ENCODE data around the gene CDK14.
"Not testable (repeated sequence)": the region's sequence is repeated elsewhere in the genome, so short reads cannot be mapped to it uniquely, and the experiment has no call there.

CDK14 gene

DNA sequence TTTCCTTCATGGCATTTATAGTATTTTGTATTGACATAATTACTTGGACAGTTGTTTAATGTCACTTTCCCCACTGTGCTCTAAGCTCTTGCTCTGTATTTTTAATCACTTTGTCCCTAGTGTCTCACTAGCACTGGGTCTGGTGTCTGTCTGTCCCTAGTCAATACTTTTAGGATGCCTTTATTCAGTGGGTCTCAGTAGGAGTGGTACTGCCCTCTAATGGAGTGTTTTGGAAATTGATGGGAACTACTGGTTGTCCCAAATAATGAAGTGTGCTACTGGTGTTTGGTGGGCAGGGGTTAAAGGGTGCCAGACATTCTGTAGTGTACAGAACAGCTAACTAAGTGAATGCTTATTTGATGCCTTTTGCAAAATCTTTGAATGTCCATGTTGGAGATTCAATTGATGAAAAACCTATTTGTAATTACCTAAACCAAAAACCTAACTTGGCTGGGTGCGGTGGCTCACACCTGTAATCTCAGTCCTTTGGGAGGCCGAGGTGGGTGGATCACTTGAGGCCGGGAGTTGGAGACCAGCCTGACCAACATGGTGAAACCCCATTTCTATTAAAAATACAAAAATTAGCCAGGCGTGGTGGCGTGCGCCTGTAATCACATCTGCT, 33.3 kb downstream of the CDK14 start:
- DNase-seq (ENCODE audit: low read depth, low spot score), result no peak

DNA sequence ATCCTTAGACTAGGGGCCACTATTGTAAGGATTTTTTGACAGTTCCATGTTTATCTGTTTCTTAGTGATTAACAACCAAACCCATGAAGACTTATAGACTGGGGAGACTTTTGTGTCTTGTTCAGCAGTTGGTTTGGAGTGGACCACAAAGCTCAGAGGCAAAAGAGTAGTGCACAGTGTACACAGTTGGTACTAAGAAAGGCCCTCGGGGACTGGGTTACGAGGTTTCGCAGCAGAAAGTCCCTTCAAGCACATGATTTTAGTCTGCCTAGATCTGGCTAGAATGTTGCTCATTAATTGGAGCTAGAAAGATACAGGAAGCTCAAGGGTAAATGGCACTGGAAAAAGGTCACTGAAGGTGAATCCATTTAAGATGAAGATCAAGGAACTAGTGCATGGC, 35.4 kb downstream of the CDK14 start:
- DNase-seq (ENCODE audit: low read depth, low spot score), result no peak

DNA sequence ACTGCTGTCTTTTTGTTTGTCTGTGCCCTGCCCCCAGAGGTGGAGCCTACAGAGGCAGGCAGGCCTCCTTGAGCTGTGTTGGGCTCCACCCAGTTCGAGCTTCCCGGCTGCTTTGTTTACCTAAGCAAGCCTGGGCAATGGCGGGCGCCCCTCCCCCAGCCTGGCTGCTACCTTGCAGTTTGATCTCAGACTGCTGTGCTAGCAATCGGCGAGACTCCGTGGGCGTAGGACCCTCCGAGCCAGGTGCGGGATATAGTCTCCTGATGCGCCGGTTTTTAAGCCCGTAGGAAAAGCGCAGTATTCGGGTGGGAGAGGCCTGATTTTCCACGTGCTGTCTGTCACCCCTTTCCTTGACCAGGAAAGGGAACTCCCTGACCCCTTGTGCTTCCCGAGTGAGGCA, 43.6 kb downstream of the CDK14 start:
- DNase-seq (ENCODE audit: low read depth, low spot score), result not testable (repeated sequence)

DNA sequence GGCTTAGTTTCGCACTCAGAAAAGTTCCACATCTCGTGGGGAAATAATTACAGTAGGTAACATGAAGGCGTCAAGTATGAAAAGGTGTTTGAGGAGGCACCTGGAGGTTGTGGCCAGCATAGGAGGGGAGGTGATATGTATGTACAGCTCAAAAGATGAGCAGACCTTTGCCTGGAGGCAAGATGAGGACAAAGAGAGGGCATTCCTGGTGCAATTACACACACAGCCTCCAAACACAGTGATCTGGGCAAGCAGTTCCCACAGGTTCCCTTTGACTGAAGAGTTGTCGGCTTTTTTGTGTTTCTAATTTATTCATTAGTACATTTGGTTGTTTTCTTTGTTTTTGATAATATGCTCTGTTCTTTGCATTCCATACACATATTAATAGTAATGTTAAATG, 46.9 kb downstream of the CDK14 start:
- no peak for DNase-seq (ENCODE audit: low read depth, low spot score)

DNA sequence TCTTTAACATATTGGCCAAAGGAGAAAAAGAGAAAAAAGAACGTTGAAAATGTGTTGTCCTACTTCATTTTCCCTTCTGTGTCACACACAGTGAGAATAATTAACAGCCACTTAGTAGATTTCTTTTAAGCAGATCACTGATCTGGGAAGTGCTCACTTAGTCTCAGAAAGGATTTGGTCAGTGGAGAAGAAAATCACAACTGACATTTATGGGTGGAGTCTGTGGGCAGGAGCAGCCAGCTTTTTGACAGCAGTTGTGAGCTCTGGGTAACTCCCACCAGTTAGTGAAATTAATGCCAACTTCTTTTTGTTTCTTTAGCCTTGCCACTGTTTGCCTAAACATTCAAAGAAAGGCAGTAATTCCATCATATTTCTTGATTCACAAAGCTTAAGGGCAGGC, 49.7 kb downstream of the CDK14 start:
- no peak for DNase-seq (ENCODE audit: low read depth, low spot score)

DNA sequence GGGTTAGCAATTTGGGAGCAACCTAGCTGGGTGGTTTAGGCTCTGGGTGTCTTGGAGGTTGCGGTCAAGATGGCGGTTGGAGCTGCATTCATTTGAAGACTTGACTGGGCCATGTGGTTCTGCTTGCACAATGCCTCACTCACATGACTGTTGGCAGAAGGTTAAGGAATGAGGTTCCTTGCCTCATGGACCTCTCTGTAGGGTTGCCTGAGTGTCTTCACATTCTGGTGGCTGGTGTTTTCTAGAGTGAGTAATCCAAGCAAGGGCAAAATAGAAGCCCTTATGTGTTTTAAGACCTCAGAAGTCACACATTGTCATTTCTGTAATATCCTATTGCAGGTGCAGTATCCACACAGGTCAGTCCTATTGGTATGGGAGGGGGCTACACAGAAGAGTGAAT, 52.0 kb downstream of the CDK14 start:
- no peak for DNase-seq (ENCODE audit: low read depth, low spot score)

DNA sequence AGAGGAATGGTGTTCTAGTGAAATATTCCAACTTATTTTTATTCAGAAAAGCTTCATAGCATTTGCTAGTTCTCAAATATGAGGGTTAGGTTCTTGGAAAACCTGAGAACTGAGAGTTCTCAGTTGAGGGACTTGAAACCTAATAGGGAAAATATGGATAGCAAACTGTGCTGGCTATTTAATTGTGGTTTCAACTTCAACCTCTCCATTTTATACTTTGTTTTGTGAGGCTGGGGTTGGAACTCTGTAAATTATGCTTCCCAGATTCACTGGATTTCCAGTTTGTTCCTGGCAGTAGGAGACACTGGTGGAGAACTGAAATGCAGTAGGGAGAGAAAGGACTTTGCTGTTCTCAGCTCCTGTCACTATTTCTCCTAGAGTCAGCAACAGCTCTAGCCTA, 52.7 kb downstream of the CDK14 start:
- DNase-seq (ENCODE audit: low read depth, low spot score), result no peak

DNA sequence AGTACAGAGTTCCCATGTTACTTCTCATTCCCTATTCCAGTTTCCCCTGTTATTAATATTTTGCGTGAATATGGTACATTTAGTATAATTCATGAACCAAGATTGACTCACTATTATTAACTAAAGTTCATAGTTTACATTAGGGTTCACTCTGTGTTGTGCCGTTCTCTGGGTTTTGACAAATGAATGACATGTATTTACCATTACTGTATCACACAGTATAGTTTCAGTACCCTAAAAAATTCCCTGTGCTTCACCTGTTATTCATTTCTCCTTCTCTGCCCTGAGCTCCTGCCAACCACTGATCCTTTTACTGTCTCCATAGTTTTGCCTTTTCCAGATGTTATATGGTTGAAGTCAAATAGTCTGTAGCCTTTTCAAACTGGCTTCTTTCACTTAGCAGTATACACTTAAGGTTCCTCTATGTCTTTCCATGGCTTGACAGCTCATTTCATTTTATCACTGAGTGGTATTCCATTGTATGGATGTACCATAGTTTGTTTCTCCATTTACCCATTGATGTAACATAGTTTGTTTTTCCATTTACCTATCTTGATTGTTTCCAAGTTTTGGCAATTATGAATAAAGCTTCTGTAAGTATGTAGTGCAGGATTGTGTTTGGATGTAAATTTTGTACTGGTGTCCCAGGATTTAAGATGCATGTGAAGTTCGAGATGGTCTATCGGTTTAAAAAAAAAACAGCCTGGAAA, 58.8 kb downstream of the CDK14 start:
- no peak for DNase-seq (ENCODE audit: low read depth, low spot score)

DNA sequence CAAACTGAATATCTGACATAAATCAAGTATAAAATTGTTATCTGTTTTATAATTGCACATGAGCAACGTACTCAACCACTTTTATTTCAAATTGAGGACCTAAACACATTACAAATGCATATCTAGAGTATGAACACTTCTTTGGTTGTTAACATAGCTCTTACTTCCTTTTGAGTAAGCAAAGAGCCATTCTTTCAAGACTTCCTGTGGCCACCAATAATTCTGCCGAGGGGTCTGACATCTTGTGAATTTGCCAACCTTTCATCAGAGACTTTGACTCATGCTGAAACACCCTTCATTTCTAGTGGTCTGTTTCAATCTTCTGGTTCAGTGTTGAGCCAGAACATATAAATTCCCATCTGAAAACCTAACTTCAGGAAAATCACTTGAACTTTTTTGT, 59.4 kb downstream of the CDK14 start:
- no peak for DNase-seq (ENCODE audit: low read depth, low spot score)

DNA sequence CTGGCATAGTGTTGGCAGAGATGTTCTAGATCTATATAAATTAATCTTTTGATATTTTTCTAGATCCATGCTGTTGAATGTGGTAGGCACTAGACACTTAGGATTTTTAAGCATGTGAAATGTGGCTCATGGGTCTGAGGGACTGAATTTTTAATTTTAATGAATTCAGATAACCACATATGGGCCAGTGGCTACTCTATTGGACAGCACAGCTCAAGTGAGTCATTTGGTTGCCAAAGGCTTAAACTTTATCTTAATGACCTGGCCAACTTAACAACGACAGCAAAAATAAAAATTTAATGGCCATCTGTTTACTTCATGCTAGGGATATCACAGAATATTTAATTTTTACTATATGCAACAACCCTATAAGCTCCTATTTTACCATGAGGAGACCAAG, 61.4 kb downstream of the CDK14 start:
- DNase-seq (ENCODE audit: low read depth, low spot score), result no peak

DNA sequence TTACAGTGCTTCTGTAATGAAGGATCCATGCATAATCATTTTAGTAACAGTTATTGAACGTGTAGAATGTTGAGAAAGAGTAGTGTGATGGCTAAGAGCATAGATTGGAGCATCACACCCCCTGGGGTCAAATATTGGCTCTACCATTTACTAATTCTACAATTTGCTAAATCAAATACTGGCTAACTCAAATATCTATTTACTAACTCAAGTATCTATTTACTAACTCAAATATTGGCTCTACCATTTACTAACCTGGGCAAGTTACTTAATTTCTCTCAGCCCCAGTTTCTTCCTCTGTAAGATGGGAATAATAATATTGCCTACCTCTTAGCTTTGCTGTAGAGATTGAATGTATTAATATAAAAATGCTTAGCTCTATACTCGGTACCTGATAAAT, 64.0 kb downstream of the CDK14 start:
- DNase-seq (ENCODE audit: low read depth, low spot score), result no peak

DNA sequence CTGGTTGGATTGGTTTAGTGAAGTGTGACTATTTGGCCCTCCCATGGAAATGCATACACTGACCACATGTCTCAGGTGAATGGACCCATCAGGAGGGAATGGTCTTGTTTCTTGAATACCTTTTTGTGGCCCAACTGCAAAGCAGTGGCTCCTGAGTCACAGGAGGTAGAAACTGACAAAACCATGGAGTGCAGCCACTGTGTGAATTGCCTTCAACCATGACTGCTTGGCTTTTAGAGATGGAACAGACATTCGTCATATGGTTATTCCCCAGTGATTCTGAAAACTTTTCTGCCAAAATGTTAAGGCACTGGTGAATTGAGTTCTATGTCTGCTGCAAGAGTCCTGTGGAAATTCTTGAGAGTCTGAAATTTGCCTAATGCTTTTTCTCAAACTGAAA, 64.7 kb downstream of the CDK14 start:
- DNase-seq (ENCODE audit: low read depth, low spot score), result no peak

DNA sequence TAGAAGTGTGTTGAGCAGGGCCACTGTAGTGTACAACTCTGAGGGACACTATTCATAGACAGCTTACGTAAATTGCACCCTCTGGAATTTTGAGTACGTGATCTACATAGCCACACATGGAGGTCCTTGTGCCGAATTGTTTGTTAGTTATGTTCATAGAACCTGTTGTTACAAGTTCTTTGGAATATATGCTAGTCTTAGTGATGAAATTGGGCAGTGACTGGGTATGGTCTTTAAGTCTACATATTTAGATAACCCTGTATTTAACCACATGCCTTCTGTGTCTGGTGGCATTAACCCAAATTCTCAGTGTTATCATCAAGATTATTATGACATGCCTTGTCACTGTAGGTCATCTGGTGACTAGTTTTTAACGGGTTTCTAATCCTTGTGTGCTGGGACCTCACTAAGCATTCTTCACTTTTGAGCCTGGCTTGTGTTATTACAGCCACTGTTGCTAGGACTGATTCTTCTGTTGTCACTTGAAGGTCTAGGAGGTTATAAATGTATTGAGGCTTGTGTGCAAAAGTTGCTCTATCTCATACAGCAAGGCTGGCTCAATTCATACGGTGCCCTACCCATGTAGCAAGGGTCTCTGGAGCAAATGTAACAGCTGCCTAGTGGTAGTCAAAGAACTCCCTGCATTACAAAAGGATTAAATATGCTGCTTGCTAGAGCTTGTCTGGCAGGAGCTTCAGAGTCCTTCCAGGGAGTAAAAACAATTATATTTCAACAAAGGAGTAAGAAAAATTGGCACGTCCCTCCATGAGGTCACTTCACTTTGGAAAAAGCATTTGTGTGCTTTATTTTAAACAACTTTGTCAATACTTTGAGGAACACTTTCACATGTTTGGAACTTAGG, 65.4 kb downstream of the CDK14 start:
- no peak for DNase-seq (ENCODE audit: low read depth, low spot score)

DNA sequence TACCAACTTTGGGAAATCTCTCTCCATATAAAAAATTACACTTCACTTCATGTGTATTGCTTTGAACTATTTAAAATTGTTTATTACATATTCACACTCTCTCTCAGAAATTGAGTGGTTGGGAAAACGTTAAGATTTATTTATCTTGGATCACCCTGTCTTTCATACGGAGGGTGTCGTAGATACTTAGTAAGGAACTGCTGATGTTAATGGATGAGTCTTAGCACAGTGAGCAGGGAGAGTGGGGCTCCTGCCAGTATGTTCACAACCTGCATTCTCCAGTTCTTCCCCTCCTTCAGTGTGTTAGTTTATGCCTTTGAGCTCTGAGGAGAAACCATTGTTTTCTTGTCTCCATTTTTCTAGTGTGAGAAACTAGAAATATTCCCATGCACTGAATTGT, 67.1 kb downstream of the CDK14 start:
- DNase-seq (ENCODE audit: low read depth, low spot score), result no peak

DNA sequence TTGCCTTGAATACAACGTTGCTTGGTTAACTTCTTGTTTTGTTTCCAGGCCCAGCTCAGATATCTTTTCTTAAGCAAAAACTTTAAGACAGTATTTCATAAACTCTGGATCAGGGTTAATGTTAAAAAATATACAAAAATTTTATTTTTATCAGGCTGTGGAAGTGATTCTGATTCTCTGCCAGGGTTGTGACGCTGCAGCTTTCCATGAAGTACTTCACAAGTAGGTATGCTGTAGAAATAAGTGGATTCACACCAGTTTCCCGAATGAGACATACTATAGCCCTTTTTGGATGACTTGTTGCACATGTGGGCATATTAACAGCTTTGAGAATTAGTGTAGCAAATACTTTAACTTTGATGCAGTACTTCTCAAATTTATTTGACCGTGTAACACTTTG, 70.1 kb downstream of the CDK14 start:
- no peak for DNase-seq (ENCODE audit: low read depth, low spot score)

DNA sequence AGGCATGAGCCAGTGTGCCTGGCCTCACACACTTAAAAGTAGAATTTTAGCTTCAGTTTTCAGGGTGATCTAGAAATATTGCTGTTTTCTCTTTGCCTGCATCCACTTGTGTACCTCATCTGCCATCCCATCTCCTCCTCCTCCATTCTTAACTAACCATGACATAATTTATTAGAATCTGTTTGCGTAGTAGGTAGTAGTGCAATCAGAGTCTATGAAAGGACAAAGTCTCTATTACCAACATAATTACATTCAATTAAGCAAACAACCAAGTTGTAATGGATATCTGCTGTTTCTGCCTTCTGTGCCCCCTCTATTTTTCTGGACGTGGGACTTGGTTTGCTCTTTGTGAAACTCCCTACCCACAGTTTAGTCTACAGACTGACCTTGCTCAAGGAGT, 72.9 kb downstream of the CDK14 start:
- no peak for DNase-seq (ENCODE audit: low read depth, low spot score)

DNA sequence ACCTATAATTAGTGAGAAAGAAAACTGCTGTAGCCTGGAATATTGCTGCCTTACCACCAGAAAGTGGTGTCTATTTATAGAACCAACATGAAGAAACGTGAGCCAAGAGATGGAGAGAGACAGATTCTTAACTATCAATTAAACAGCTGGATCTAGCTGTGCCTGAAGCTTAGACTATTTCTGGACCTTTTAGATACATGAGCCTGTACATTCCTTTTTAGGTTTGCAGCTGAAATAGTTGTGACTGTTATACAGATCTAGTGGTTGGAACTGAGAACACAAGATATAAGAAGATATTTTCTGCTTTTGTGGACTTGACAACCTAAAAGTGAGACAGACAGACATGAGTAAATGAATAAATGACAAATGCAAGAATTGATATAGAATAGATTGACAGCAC, 73.4 kb downstream of the CDK14 start:
- no peak for DNase-seq (ENCODE audit: low read depth, low spot score)

DNA sequence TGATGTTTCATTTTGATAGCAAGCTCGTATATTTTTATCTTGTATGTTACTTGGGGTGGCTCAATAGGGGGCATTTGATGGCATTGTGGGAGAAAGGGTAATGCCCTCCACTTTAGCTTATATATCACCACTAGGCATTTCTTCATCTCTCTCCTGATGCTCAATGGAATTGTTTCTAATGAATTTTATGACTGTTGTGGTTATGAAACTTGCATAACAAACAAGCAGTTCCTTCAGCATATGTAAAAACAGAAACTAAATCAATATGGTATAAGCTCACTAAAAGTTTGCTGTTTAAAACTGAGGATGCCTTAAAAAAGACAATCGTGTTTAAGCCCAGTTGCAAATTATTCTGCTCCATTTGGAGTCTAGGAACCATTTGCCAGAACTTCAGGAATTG, 75.5 kb downstream of the CDK14 start:
- DNase-seq (ENCODE audit: low read depth, low spot score), result no peak

DNA sequence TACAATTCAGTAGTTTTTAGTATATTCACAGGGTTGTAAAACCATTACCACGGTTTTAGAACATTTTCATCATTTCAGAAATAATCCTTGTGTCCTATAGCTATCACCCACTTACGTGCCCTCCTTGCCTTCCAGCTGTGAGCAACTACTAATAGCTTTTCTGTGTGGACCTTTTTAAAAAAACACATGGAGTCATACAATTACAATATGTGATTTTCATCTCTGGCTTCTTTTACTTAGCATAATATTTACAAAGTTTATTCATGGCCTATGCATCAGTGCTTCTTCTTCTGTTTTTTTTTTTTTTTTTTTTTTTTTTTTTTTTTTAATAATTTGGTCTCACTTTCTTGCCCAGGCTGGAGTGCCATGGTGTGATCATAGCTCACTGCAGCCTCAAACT, 76.1 kb downstream of the CDK14 start:
- no peak for DNase-seq (ENCODE audit: low read depth, low spot score)

DNA sequence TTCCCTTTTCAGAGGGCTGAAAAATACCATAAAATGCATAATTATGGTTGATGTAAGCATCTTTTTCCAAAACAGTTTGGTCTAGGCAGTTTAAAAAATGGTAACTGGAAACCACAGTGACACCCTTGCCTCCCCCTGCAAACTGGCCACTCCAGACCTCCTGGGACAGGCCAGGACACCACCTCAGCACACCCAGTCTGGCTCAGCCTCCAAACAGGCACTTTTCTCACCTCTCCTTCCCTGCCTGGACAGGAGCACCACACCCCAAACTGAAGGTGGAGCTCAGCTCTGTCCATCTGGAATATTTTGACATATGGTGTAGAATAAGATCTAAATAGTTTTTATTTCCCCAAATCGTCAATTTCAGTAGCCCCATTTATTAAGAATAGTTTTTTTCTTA, 78.5 kb downstream of the CDK14 start:
- no peak for DNase-seq (ENCODE audit: low read depth, low spot score)

DNA sequence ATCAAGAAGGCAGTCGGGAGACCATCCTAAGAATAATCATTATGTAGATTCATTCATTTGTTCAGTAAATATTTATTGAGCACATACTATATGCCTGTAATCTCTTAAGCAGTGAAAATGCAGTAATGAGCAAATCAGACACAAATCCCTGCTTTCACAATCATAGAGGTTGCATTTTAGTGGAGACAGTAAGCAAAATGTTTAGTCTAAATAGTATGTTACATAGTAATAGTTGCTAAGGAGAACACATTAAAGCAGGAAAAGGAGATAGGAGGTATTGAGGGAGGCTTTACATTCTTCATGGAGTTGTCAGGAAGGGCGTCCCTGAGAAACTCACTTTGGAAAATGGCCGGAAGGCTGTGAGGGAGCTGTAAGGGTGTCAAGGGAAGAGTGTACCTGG, 79.9 kb downstream of the CDK14 start:
- no peak for DNase-seq (ENCODE audit: low read depth, low spot score)

DNA sequence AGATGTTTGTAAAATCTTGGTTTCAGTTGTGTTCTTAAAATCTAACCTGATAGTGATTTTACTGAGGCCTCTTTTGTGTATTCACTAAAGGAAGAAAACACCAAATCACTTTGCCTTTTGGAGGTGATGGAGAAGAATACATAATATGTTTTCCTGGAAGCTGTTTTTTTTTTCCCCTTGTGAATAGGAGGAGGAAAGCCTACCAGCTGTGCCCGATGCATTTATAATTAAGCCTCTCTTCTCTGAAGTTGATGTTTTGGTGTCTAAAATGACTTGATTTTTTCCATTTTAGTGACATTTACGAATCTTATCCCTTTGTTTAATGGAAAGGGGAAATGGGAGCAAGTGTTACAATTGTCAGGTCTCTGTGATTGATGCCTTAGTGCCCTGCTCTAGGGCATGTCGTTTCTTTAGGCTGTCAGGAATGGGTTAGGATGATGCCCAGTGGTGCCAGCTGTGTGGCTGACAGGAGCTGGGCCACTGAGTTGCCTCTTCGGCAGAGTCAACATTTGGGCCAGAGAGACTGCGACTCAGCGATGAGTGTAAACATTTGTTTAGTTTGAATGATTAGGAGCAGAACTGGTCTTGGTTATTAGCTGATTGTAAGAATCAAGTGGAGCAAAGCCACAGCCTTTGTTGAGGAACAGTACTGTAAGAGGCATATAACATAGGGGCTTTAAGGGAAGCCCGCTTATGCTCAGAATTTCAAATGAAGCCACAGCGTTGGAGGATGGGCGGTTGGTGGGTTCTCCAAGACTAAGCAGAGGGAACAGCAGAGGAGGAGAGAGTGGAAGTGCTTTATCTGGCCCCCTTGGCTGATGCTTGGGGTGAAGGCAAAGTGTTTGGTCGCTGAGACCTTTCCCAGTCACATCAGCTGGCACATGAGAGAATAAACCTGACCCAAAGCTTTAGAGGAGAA, 81.6 kb downstream of the CDK14 start:
- DNase-seq (ENCODE audit: low read depth, low spot score), result no peak
